Activated naive CD4-positive, alpha-beta T cell treated with anti-CD3 and anti-CD28 coated beads, Interleukin-2, amount 50 U/mL, for 16 hours (primary cell): ENCODE data around the gene UXT.
A peak's percentile ranks its signal among the peaks of the same experiment; 100 is the strongest.

Experiments used
- DNase-seq: peaks from one replicate; pipeline ENCODE4 v3.0.0-alpha.2; 2020

Gene UXT

GRCh38 chrX:47648376-47648775, 10.6 kb downstream of the UXT start:
- DNase-seq, result no peak

- no peak for DNase-seq
Measured at GRCh38 chrX:47646636-47647035, 12.3 kb downstream of the UXT start.

- no peak for DNase-seq
Measured at GRCh38 chrX:47645530-47645929, 13.4 kb downstream of the UXT start.

- no peak for DNase-seq
Measured at GRCh38 chrX:47644557-47645091, 14.4 kb downstream of the UXT start.

- no peak for DNase-seq
Measured at GRCh38 chrX:47643926-47644325, 15.1 kb downstream of the UXT start.

GRCh38 chrX:47638816-47639215, 20.2 kb downstream of the UXT start:
- DNase-seq, result no peak

- peak; percentile 54 for DNase-seq
Measured at GRCh38 chrX:47637546-47638195, 21.3 kb downstream of the UXT start.

- DNase-seq, result no peak
Measured at GRCh38 chrX:47634871-47635575, 24.0 kb downstream of the UXT start.

- no peak for DNase-seq
Measured at GRCh38 chrX:47633689-47634590, 25.0 kb downstream of the UXT start.

- no peak for DNase-seq
Measured at GRCh38 chrX:47632666-47633065, 26.3 kb downstream of the UXT start.

- no peak for DNase-seq
Measured at GRCh38 chrX:47631676-47632075, 27.3 kb downstream of the UXT start.

- no peak for DNase-seq
Measured at GRCh38 chrX:47629419-47630200, 29.4 kb downstream of the UXT start, which contains the start of gene CFP. CFP (minus strand) TSS chrX:47629930; CDS start chrX:47629844, 86 bp downstream.

- DNase-seq, result no peak
Measured at GRCh38 chrX:47628982-47629381, 30.0 kb downstream of the UXT start.

- DNase-seq, result no peak
Measured at GRCh38 chrX:47625365-47625764, 33.6 kb downstream of the UXT start.

GRCh38 chrX:47623540-47624027, 35.4 kb downstream of the UXT start:
- peak; percentile 56 for DNase-seq

GRCh38 chrX:47621851-47622250, 37.1 kb downstream of the UXT start:
- no peak for DNase-seq

- no peak for DNase-seq
Measured at GRCh38 chrX:47620303-47620685, 38.7 kb downstream of the UXT start.

- peak; percentile 80 for DNase-seq
Measured at GRCh38 chrX:47619486-47620302, 39.3 kb downstream of the UXT start, which contains the start of gene SYN1. SYN1 (minus strand) TSS chrX:47619857; CDS start chrX:47619728, 129 bp downstream.

- DNase-seq, result no peak
Measured at GRCh38 chrX:47618923-47619485, 40.0 kb downstream of the UXT start.

GRCh38 chrX:47614618-47615017, 44.4 kb downstream of the UXT start:
- DNase-seq, result no peak

- DNase-seq, result no peak
Measured at GRCh38 chrX:47613082-47613481, 45.9 kb downstream of the UXT start.
